Dermis blood vessel endothelial cell (primary cell): ENCODE data around the gene SGPP2. TPM values are rescaled to one million over a fixed set of nuclear protein-coding genes. Genes with fewer than 3 reads are reported as not detected.
"Not testable (repeated sequence)": the region's sequence is repeated elsewhere in the genome, so short reads cannot be mapped to it uniquely, and the experiment has no call there.

ENCODE experiments used
- DNase-seq: peaks from one replicate; pipeline ENCODE4 v3.0.0; 2010
- total RNA-seq: library from RNA; depleted of rRNA; stranded (reverse); fragments of >200 nt; gene quantifications from 2 replicates; pipeline ENCODE4 v1.2.3, GENCODE V29; 2014

Gene SGPP2
- total RNA-seq, 1 donor from 2014 or later: 0.17 TPM

DNA sequence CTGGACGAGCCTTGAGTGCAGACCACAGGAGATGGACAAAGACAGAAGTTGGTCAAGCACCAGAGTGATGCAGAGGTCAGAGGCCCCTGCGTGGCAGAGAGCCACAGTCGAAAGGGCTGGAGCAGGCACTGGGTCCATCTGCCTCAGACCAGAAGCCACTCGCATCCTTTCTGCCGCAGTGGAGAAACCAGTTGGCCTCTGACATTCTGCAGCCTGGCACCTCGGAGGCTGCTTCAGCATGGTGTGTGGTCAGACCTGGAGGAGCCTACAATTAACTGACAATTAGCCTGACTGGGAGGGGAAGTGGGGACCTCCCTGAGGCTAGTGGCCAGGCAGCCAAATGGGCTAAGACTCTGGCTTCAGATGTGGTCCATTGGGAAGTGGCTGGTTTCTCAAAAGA, 111.1 kb downstream of the SGPP2 start:
- no peak for DNase-seq

DNA sequence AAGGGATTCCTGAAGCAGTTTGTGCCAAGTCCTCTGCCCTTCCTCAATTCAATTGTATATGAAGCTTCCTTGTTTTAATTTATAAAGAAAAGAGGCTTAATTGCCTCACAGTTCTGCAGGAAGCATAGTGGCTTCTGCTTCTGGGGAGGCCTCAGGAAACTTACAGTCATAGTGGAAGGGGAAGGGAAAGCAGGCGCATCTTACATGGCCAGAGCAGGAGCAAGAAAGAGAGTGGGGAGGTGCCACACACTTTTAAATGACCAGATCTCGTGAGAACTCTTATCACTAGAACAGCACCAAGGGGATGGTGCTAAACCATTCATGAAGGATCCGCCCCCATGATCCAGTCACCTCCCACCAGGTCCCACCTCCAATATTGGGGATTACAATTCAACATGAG, 114.2 kb downstream of the SGPP2 start:
- no peak for DNase-seq

DNA sequence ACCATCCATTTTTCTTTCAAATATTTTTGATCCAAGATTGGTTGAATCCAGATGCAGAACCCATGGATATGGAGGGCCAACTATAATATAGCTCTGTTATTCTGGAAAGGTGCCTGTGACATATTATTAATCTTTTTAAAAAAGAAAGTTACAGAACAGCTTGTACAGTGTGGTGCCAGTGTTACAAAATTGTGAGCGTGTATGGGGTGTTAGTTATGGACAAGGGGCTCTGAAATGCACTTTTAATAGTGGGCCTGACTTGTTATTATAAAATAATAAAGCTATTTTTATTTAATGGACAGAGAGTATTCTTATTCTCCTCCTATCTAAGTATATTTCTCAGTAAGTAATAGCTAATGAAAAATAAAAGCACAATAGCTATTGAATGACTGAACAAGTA, 120.3 kb downstream of the SGPP2 start:
- DNase-seq: no peak

DNA sequence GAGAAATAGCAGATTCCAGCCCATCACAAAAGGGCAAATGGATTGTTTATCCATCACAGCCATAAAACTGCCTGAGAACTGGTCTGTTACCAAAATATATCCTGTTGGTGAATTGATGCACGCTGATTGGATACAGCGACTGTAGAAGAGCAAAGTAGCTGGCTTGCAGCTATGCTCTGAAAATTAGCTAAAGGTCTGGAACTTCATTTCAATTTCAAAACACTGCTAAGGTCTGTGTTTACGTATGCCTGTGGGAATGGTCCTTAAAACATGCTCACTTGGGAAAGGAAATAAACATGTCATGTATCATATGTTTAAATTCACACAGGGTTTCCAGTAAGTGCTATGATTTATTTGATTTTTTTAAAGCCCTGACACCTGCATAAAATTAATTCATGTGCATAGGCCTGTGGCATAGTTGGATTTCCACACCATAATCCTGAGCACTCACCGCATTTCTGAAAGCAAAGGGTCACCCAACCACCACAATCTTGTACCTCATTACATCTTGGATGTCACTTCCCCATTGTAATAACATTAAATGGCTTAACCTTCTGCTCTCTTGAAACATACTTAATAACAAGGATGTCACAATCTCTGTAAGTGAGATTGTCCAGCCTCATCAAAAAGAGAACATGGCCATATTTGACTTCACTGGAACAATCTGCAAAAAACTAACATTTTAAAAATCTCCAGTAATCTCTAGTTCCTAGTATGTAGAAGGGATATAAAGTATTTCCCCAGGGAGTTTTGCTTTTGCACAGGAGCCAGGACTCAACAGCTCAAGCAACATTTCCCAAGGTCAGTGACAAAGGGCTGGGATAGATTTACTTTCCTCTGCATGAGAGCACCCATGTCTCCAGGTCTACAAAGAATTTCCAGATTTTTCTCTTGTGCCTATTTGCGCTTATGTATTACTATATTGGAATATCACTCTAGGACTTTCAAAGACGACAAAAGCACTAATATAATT, 121.8 kb downstream of the SGPP2 start:
- DNase-seq: no peak

DNA sequence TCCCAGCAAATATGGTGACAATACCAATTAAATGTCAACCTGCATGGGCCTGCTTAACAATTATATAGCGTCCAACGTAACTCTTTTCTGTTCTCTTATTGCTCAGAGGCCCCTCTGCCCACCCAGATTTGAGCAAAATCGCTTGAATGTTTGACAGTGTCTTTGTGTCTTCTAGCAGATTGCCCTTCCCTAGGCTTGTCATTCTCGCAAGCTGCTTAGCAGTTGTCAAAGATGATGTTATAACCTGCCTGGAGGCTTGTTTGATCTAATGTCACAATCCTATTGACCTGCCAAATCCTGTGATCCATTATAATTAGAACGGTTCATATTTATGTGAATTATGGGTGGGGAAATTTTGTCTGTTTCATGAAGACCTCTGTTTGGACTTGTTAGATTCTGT, 122.7 kb downstream of the SGPP2 start:
- no peak for DNase-seq

DNA sequence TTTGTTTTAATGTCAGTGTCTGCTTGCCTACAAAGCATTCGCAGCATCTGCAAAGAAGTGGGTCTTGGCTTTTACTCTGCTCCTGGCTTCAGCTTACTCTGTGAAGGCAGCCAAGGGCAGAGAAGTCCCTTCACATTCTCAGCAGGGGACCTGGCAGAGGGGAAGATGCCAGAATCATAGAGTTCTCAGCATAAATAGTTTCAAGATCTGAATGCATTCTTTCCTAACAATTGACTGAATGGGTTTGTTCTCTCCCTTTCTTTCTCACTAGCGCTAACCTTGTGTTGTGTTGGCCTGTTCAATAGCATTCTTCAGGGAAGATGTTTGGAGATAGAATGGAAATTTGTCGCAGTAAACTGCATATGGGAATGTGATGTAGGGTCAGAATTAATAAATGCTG, 124.6 kb downstream of the SGPP2 start:
- DNase-seq: no peak

DNA sequence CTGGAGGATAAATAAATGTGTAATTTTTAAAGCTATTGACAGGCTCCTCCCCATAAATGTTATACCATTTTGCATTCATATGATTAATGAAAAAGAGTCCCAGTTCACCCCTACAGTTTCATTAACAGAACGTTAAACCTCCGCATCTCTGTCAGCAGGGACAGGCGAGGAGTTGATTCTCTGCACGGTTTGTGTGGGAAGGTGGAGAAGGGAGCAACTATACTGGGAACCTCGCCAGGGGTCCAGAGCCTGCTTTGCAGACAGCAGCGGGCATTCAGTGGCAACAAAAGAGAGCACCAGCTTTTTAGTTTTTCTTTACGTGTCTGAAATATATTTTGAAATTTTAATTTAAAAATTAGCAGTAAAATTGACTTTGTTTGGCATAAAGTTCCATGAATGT, 130.2 kb downstream of the SGPP2 start:
- DNase-seq: no peak

DNA sequence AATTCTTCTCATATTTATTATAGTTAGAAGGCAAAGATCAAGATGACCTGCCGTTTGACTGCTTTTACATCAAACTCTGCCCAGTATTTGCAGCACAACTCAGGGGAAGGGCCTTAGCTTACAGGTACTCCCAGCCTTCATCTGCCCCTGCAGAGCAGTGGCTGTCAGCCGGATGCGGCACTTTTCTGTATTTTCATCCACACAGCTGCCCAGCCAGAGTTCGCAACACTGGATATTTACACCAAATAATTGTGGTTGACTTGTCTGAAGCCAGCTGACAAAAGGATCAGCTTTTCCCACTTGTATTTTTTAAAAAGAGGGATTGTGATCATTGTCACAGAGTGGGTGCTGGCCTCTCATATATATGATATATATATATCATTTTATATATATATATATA, 136.8 kb downstream of the SGPP2 start:
- no peak for DNase-seq

DNA sequence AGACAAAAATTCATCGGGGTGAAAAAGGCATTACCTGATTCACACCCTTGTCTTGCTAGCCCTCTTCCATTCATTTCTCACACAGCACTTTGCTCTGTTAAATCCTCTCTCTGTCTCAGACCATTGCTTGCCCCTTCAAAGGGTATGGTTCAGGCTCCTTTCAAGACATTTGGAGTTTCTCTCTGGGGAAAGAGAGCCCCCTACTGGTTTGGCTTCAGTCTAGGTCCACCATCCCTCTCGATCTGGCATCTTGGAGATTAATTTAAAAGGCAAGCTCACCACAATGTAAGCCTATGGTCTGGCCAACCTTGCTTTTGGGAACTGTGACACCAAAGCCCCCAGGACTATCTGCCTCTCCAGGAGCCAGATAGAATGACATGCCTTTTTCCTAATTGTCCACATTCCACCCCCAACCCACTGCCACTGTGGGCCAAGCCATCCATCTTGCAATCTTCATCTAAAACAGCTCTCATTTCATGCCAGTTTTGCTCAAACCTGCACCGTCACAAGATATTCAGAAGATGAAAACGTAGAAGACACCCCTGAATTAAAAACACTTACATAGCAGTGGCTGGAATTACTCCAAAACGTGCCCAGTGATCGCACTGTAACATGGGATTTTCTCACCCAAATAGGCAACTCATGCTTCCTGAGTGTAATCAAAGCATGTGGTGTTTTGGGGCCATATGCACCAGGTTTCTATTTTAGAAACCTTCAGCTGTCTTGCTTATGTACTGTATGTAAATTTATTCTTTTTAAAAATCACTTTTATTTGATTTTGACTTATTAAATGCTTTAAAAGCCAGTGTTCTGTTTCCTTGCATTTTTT, 137.7 kb downstream of the SGPP2 start:
- peak; percentile 83 for DNase-seq

DNA sequence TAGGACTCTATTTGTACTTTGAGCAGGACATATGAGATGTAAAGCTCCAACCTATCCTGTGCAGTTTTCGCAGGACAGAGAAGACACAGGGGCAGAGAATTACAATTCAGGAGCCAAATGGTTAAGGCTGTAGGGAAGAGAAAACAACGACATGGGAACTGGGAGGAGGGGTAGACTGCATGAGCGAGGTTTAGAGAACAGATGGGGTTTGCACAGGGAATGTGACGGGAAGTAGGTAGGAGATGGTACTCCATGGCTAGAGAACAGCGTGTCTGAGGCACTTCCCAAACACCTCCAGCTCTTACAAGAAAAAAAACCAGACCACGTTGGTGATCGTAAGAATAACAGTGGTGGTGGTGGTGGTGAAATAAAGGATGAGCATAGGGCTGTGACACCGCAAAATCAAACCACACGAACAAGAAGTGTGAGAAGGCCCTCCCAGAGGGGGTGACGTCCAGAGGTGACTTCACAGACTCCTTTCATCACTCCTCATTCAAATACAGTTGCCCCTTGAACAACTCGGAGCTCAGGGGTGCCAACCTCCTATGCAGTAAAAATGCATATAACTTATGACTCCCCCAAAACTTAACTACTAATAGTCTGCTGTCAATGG, 138.9 kb downstream of the SGPP2 start:
- DNase-seq: no peak

DNA sequence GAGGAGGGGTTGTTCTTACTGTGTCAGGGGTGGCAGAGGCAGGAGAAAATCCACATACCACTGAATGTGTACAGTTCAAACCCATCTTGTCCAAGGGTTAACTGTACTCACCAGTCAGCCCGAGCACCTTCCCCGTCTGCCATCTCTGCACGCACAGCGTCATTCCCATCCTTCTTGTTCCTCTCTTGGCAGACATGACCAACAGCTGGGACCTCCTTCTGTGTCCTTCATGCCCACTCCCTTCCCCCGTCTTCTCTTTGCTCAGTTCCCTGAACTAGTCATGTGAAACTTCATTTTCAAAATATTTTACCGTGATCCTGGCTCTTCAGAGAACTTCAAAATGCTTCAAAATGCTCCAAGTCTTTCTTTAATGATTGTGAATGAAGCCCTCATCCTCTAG, 139.6 kb downstream of the SGPP2 start:
- DNase-seq: no peak

DNA sequence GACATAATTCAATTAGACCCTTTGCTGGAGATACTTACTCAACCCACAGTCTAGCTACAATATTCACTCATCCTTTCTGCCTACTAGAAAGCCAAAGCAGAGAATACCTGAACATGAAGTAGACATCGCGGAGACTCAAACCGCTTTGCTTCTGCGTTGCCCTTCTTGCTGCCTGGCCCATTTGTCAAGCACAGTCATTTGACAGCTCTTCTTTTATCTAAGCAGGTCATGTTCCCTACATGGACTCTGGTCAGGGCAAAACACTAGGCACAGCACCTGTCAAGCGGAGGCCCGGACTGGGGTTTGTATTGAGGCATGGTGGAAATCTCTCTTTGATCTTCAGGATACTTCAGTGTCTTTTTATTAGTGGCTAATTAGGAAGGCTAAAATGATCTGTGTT, 141.9 kb downstream of the SGPP2 start:
- DNase-seq: no peak

DNA sequence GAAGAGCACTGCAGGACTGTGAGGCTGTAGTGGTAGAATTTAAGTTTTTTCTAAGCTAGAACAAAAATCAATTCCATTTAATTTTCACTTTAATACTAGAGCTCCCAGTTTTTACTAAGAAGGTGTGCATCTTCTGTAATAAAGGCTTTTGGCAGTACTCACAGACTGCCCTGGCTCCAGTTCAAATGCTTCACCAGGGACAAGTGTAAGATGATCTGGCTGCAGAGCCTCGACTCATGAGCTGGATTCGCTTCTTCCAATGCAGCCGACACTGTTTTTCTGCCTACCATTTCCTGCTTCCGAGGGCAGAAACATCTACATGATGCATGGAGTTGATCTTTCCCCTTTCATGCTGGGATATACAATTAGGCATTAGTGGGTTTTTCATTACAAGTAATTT, 144.5 kb downstream of the SGPP2 start:
- DNase-seq: peak; percentile 11

DNA sequence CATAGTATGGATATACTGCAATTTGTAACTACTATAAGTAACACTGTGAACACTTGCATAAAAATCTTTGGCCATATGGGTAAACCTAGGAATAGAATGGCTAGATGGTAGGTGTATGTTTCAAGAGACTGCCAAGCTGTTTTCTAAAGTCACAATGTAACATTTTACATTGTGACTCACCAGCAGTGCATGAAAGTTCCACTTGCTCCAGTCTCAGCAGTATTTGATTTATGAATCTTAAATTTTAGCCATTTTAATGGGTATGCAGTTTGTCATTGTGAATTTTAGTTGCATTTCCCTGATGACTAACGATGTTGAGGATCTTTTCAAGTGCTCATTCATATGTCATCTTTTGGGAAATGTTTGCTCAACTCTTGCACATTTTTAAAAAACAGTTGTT, 145.5 kb downstream of the SGPP2 start:
- no peak for DNase-seq

DNA sequence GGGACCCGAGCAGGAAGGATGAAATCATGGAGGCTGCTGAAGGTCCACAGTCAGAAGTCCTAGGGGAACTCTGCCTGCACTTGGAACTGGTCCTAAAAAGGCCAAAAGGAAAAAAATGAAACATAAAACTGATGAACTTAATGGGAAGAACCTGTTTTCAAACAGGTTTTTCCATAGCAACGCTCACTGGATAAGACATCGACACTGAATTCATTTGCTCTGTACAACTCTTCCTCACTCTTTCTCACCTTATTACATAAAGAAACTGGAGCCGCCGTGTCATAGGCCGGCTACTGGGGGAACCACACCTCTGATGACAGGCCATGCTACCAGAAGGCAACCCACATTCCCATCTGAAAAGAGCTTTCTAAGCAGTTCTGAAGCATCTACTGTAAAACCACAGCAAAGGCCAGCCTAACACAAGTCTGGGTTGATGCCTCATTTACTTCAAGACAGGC, 147.9 kb downstream of the SGPP2 start:
- DNase-seq: no peak

DNA sequence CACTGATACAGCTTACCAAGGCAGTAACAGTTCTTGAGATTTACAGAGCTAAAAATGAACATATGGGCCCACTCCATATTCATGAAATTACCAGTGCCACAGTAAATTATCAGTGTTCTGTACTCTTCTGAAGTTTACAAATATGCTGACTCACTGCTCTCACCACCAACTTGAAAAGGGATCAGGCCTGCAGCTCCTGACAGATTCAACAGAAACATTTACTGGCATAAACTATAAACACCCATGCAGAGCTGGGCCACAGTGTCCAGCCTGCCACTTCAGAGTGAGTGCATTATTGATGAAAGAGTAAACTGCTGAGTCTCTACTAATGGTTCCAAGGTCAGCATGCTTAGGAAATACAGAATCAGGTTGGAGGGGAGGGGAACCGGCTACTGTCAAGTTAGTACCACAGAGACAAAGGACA, 148.4 kb downstream of the SGPP2 start:
- no peak for DNase-seq

DNA sequence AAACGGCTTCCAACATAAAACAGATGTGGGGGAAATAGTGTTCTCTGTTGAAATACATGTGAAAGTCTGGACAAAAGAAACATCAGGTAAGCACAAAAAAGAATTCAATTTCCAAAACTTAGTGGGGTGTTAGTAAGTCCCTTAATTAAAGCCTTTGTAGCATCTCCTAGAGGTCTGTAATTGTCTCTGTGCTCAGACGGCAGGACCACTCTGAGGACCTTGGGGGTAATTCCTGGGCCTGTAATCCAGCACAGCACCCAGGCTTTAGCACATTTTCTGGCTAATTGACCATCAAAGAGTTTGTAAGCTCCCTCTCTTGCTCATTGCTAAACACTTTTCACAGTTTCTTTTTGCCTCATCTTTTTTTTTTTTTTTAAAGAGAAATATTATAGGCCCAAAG, 151.3 kb downstream of the SGPP2 start:
- no peak for DNase-seq

DNA sequence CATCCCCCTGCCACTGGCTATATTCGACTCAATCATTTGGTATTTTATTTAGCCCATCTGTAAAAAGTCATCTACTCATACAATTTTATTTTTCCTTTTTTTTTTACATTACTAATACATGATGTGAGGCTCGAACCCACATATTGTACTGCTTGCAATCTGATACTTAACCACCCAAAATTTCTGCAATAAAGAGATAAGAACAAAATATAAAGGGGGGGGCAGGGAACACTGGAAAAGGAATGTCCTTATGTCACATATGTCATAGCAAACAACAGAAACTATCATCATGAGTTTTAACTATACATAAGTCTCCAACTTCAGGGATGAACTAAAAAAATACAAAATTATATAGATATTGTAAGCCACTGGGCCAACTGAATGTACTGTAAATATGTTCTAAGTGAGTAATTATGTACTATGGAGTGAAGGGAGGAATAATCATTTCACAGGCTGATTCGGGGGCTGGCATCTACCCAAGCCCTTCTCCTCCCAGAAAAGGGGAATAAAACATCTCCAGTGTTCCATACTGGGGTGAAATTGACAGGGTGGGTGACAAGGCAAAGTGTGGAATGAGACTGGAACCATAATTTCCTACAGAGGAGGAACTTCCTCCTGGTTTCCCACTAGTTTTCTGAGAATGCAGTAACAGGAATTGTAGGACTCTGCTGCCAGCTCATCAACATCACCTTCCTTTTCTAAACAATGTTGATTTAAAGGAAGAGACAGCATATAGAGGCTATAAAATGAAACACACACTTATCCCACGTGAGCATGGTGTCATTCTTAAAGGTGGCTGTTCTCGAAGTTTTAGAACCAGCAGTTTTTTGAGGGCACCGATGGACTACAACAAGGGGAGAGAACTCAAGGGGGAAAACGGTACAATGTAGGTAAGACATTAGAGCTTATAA, 152.1 kb downstream of the SGPP2 start:
- DNase-seq: peak; percentile 26

DNA sequence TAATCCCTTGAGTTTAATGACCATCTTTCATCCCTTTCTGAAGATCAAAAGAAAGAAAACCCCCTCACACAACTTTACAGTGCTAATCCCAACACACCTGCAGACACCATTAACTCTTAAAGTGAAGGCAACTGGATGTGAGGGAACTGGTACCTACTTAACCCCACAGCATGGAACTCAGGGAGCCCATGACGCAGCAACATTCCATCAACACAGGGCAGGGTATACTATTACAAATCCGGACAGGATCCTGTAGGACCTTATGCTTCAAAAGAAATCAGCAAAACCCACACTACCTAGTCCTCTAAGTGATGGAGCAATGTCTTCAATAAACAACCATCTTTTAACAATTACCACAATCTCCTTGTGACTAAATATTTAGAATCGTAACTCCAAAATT, 153.0 kb downstream of the SGPP2 start:
- no peak for DNase-seq

DNA sequence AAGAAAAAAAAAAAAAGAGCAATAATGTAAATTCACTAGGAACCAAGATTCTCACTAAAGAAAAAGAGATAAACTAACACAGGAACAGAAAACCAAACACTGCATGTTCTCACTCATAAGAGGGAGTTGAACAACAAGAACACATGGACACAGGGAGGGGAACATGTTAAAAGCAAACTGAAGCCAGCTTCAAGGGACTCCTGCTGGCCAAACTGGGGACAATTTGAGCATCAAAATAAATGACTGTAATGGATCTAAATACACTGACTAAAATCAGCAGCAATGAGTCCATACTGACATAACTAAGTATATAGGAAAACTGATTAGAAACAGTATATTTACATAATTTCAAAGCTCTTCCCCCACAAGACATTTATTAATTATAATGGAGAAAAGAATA, 158.6 kb downstream of the SGPP2 start:
- peak; percentile 15 for DNase-seq

DNA sequence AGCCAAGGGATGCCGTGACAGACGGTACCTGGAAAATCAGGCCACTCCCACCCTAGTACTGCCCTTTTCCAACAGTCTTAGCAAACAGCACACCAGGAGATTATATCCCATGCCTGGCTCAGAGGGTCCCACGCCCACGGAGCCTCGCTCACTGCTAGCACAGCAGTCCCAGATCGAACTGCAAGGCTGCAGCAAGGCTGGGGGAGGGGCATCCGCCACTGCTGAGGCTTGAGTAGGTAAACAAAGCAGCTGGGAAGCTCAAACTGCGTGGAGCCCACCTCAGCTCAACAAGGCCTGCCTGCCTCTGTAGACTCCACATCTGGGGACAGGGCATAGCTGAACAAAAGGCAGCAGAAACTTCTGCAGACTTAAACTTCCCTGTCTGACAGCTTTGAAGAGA, 160.2 kb downstream of the SGPP2 start:
- DNase-seq: not testable (repeated sequence)

DNA sequence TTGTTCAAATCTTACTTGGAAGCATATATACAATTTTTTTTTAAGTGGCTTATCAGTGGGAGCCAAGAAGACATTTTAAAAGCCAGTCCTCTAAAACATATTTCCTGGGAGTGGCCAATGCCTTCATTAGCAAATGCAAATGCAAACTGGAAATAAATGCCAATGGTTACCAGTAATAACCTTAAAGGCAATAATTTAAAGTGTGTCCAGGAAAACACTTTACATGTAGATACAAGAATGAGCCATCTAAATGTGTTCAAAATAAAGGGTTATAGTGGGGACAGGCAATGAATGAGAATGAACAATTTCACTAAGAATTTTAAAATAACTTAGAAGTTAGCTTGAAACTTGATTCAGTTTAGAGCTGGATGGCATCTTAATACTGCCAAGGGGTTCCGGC, 167.3 kb downstream of the SGPP2 start:
- no peak for DNase-seq
